Activated naive CD4-positive, alpha-beta T cell treated with anti-CD3 and anti-CD28 coated beads, Interleukin-2, amount 50 U/mL, for 72 hours (primary cell): ENCODE data around the gene LYPLAL1. TPM values are rescaled to one million over a fixed set of nuclear protein-coding genes. Genes with fewer than 3 reads are reported as not detected.
A peak's percentile ranks its signal among the peaks of the same experiment; 100 is the strongest.
"Not testable (repeated sequence)": the region's sequence is repeated elsewhere in the genome, so short reads cannot be mapped to it uniquely, and the experiment has no call there.

Experiments used
- ATAC-seq, 2 donors: fragments of 150-1000 bp; cut with Tn5 transposase; 2 replicates each; pipeline ENCODE4 v1.10.0; 2021; ENCODE audit warnings: mild to moderate bottlenecking in 2 of 2, moderate library complexity in 2 of 2
- DNase-seq, 2 donors: peaks; one replicate each; pipeline ENCODE4 v3.0.0; 2021 to 2022; ENCODE audit warnings: low spot score in 2 of 2
- H3K27ac Mint-ChIP-seq, 2 donors: one replicate each; pipeline ENCODE4 v1.8.0; 2022; ENCODE audit warnings: mild to moderate bottlenecking in 2 of 2, mixed read lengths in 2 of 2
- H3K36me3 Mint-ChIP-seq, 2 donors: one replicate each; pipeline ENCODE4 v1.8.0; 2022; ENCODE audit warnings: mixed read lengths in 2 of 2
- H3K9me3 Mint-ChIP-seq, 2 donors: one replicate each; pipeline ENCODE4 v1.8.0; 2022; ENCODE audit warnings: mixed read lengths in 2 of 2
- total RNA-seq, 2 donors: library from RNA; stranded (reverse); gene quantifications; one replicate each; pipeline ENCODE4 v1.2.3, GENCODE V29; 2022

LYPLAL1 gene
- total RNA-seq, 2 donors from 2014 or later = 24.3 to 38.0 TPM

DNA sequence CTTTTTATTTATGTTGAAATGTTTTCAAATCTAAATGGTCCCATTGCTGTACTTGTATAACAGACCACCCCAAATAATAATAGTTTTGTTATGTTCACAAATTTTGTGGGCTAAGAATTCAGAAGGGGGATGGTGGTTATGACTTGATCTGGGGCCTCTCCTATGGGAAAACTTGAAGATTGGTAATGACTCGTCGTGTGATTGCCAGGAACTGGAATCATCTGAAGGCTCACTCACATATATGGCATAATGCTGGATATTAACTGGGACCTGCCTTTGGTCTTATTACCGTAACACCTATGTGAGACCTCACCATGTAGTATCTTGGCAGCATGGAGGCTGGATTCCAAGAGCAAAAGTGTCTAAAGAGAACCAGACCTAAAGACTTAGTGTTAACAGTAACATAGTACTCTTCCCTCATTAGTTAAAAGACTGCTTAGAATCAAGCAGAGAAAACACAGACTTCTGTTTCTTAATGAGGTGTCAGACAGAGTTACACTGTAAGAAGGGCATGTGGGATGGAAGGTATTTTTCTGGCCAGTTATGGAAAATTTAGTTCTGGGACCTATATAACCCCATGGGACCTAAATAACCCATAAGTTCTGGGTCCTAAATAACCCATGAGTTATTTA is 11.9 kb downstream of the LYPLAL1 start:
- Mint-ChIP-seq H3K27ac (no peak overlapping the region), H3K9me3 (no peaks in the 10 kb centered on the region), H3K36me3 (peaks cover 0 to 33% of the 10 kb centered on the region in 2 donors)
- DNase-seq (no peak), ATAC-seq (no peak)

GRCh38 chr1:219188331-219188803 is 14.7 kb downstream of the LYPLAL1 start:
- Mint-ChIP-seq H3K27ac (peak overlapping the region; percentile 12 to 75), H3K9me3 (no peaks in the 10 kb centered on the region), H3K36me3 (peaks cover 0 to 22% of the 10 kb centered on the region in 2 donors)
- ATAC-seq (no peak), DNase-seq (no peak)

- peak; percentile 84 to 91 for ATAC-seq
- H3K27ac Mint-ChIP-seq = peak overlapping the region; percentile 12 to 57
These were observed 15.5 kb downstream of the LYPLAL1 start for GRCh38 chr1:219189021-219189824.

GRCh38 chr1:219189952-219190351 is 16.3 kb downstream of the LYPLAL1 start:
- ATAC-seq (no peak), DNase-seq (no peak)
- Mint-ChIP-seq H3K27ac (no peak overlapping the region), H3K36me3 (peaks cover 8 to 24% of the 10 kb centered on the region in 2 donors), H3K9me3 (no peaks in the 10 kb centered on the region)

More at GRCh38 chr1:219189021-219189824, 15.5 kb downstream of the LYPLAL1 start:
- Mint-ChIP-seq H3K36me3 (peaks cover 4 to 24% of the 10 kb centered on the region in 2 donors), H3K9me3 (no peaks in the 10 kb centered on the region)
- no peak for DNase-seq

DNA sequence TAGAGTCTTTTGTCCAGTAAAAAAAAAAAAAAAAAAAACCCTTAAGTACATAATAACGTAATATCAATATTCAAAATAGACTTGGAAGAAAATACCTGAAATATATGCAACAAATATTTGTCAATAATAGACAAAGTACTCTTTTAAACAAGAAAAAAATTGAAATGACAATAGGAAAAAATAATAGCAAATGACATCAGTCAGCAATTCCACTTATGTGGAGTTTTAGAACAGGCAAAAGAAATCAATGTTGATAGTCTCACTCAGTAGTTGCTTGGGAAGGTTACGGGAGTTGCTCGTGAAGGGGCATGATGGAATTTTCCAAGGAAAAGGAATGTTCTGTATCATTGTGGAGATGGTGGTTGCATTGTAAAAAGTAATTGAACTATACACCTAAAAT is 16.9 kb downstream of the LYPLAL1 start:
- Mint-ChIP-seq H3K9me3 (peaks cover 0 to under 1% of the 10 kb centered on the region in 2 donors), H3K36me3 (peaks cover 8 to 27% of the 10 kb centered on the region in 2 donors)

DNA sequence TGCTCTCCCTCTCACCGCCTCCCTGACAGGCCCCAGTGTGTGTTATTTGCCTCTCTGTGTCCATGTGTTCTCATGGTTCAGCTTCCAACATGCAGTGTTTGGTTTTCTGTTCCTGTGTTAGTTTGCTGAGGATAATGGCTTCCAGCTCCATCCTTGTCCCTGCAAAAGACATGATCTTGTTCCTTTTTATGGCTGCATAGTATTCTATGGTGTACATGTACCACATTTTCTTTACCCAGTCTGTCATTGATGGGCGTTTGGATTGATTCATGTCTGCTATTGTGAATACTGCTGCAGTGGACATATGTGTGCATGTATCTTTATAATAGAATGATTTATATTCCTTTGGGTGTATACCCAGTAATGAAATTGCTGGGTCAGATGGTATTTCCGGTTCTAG is 22.2 kb downstream of the LYPLAL1 start:
- peaks cover 32 to 35% of the 10 kb centered on the region in 2 donors for H3K36me3 Mint-ChIP-seq
- not testable (repeated sequence) for DNase-seq, H3K9me3 Mint-ChIP-seq, ATAC-seq, H3K27ac Mint-ChIP-seq

More for the DNA sequence above, 16.9 kb downstream of the LYPLAL1 start:
- DNase-seq (no peak), ATAC-seq (no peak)
- H3K27ac Mint-ChIP-seq = no peak overlapping the region

- H3K9me3 Mint-ChIP-seq = peaks cover 0 to 1% of the 10 kb centered on the region in 2 donors
- peaks cover 2 to 15% of the 10 kb centered on the region in 2 donors for H3K36me3 Mint-ChIP-seq
- DNase-seq (no peak), ATAC-seq (no peak)
- no peak overlapping the region for H3K27ac Mint-ChIP-seq
These were observed 28.0 kb downstream of the LYPLAL1 start for GRCh38 chr1:219201656-219202055.

GRCh38 chr1:219202567-219202966 is 28.9 kb downstream of the LYPLAL1 start:
- DNase-seq = no peak
- Mint-ChIP-seq H3K36me3 (peaks cover 0 to 6% of the 10 kb centered on the region in 2 donors), H3K27ac (no peak overlapping the region), H3K9me3 (no peaks in the 10 kb centered on the region)
- ATAC-seq = no peak

DNA sequence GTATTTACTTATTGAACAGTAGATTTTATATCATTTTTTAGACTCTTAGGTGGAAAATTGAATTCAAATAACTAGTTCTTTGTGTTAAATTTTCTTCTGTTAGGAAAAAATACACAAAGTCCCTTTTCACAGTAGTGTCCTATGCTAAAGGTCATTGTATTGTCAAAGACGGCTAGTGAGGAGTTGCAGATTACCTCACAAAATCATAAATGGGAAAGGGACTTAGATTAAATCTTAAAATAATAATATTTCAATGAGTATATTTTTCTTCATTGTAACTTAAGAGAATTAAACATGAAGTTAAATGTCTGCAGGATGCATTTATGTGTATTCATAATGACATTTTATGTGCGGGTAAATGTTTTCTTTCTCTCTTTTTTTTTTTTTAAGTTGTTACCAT is 32.7 kb downstream of the LYPLAL1 start:
- Mint-ChIP-seq H3K27ac (no peak overlapping the region), H3K36me3 (peaks cover 0 to 2% of the 10 kb centered on the region in 2 donors), H3K9me3 (no peaks in the 10 kb centered on the region)
- DNase-seq (no peak), ATAC-seq (no peak)

- DNase-seq = no peak
- H3K9me3 Mint-ChIP-seq = no peaks in the 10 kb centered on the region
These were observed 35.9 kb downstream of the LYPLAL1 start for GRCh38 chr1:219209578-219209977.

GRCh38 chr1:219210067-219210466 is 36.4 kb downstream of the LYPLAL1 start:
- DNase-seq (no peak), ATAC-seq (no peak)
- no peaks in the 10 kb centered on the region for H3K9me3 Mint-ChIP-seq
- H3K36me3 Mint-ChIP-seq = peaks cover under 1 to 7% of the 10 kb centered on the region in 2 donors
- H3K27ac Mint-ChIP-seq = no peak overlapping the region

More at GRCh38 chr1:219209578-219209977, 35.9 kb downstream of the LYPLAL1 start:
- Mint-ChIP-seq H3K27ac (no peak overlapping the region), H3K36me3 (peaks cover 0 to 5% of the 10 kb centered on the region in 2 donors)
- no peak for ATAC-seq

GRCh38 chr1:219215477-219215876 is 41.8 kb downstream of the LYPLAL1 start:
- peak in 1 of 2 donors; percentile 33 for ATAC-seq
- Mint-ChIP-seq H3K36me3 (peaks cover 9 to 13% of the 10 kb centered on the region in 2 donors), H3K27ac (no peak overlapping the region), H3K9me3 (peaks cover 0 to 3% of the 10 kb centered on the region in 2 donors)
- DNase-seq = no peak

GRCh38 chr1:219220945-219221344 is 47.3 kb downstream of the LYPLAL1 start:
- Mint-ChIP-seq H3K27ac (no peak overlapping the region), H3K36me3 (peaks cover 0 to 8% of the 10 kb centered on the region in 2 donors), H3K9me3 (no peaks in the 10 kb centered on the region)
- ATAC-seq = peak; percentile 26 to 66
- no peak for DNase-seq

DNA sequence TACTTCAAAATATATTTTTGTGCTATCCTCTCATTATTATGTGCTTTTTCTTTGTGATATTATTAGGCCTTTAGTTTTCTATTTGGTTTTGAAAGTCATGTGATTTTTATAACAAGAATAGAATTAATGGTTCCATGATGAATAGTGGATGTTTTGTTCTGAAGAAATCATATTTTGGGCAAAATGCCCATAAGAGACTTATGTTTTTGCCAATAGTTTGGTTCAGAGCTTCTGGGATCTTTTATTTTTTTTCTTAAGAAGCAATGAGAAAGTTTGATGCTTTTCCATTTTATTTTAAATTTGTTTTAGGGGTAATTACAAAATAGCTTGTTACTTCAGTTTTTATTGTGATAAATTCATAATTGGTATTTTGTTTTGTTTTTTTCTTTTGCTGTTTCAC is 49.8 kb downstream of the LYPLAL1 start:
- H3K27ac Mint-ChIP-seq = no peak overlapping the region
- no peak for ATAC-seq
- H3K36me3 Mint-ChIP-seq = peaks cover 0 to 10% of the 10 kb centered on the region in 2 donors
- DNase-seq = no peak
- no peaks in the 10 kb centered on the region for H3K9me3 Mint-ChIP-seq

DNA sequence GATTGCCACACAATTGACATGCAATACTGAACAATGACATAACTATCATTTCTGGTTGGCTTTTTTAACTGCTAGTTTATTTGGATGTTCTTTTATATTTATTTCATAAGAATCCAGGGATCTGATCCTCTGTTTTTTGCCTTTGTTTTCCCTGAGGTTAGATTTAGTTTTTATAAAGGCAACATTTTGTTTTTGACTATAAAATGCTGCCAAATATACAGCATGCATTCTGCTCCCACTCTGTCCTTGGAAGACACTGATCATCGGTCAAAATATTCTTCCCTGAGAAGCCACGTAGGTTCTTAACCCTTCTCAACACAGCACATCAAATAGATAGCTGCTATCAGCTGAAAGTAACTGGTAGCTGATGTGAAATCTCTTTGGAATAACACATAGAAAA is 52.5 kb downstream of the LYPLAL1 start:
- peaks cover 0 to 4% of the 10 kb centered on the region in 2 donors for H3K9me3 Mint-ChIP-seq
- H3K27ac Mint-ChIP-seq = no peak overlapping the region
- H3K36me3 Mint-ChIP-seq = peaks cover 0 to 17% of the 10 kb centered on the region in 2 donors
- ATAC-seq = no peak
- no peak for DNase-seq

GRCh38 chr1:219227360-219228057 is 53.8 kb downstream of the LYPLAL1 start:
- ATAC-seq (no peak), DNase-seq (no peak)
- Mint-ChIP-seq H3K9me3 (peaks cover 0 to 4% of the 10 kb centered on the region in 2 donors), H3K36me3 (peaks cover 0 to 17% of the 10 kb centered on the region in 2 donors), H3K27ac (no peak overlapping the region)

GRCh38 chr1:219228058-219228419 is 54.4 kb downstream of the LYPLAL1 start:
- Mint-ChIP-seq H3K36me3 (peaks cover 0 to 17% of the 10 kb centered on the region in 2 donors), H3K9me3 (peaks cover 0 to 4% of the 10 kb centered on the region in 2 donors), H3K27ac (no peak overlapping the region)
- DNase-seq = no peak
- ATAC-seq = no peak
